ENCODE results near the gene PRKAG3.
"Not testable (repeated sequence)": the region's sequence is repeated elsewhere in the genome, so short reads cannot be mapped to it uniquely, and the experiment has no call there.

PRKAG3 gene

GRCh38 chr2:218852911-218853667 lies 21.5 kb upstream of the PRKAG3 start:
- H3K27me3 ChIP-seq: no peaks in the 10 kb centered on the region
- no peaks in the 10 kb centered on the region for H3K36me3 ChIP-seq
- H3K4me3 ChIP-seq (ENCODE audit: low read depth, low read length): no peak overlapping the region
- DNase-seq: peak; percentile 75
- TF ChIP-seq, protein P1, sequence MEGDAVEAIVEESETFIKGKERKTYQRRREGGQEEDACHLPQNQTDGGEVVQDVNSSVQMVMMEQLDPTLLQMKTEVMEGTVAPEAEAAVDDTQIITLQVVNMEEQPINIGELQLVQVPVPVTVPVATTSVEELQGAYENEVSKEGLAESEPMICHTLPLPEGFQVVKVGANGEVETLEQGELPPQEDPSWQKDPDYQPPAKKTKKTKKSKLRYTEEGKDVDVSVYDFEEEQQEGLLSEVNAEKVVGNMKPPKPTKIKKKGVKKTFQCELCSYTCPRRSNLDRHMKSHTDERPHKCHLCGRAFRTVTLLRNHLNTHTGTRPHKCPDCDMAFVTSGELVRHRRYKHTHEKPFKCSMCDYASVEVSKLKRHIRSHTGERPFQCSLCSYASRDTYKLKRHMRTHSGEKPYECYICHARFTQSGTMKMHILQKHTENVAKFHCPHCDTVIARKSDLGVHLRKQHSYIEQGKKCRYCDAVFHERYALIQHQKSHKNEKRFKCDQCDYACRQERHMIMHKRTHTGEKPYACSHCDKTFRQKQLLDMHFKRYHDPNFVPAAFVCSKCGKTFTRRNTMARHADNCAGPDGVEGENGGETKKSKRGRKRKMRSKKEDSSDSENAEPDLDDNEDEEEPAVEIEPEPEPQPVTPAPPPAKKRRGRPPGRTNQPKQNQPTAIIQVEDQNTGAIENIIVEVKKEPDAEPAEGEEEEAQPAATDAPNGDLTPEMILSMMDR (IDR thresholded peaks at IDR 0.05; ENCODE audit: low read depth, low read length): peak; percentile 89
- peaks cover 39% of the 10 kb centered on the region for H3K4me1 ChIP-seq
- H3K9me3 ChIP-seq: no peaks in the 10 kb centered on the region

- Histone ChIP-seq H3K27me3 (no peaks in the 10 kb centered on the region), H3K4me3 (ENCODE audit: low read depth, low read length) (no peak overlapping the region)
Measured at GRCh38 chr2:218851286-218851685, 19.7 kb upstream of the PRKAG3 start.

DNA sequence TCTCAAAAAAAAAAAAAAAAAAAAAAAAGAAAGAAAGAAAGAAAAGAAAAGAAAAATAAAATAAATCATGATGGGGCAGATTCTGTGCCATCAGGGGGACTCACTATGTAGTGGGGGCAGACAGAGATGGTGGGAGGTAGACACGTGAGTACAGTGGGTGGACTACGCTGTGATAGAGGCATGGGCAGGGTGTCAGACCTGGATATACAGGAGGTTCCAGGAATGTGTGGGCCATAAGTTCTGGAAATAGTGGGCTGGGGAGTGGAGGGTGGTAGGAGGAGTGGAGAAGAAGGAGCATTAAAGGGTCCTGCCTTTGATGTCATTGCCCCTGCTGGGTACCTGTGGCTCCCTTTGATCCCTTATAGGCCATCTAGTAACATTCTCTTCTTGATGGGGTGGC lies 19.2 kb upstream of the PRKAG3 start:
- peaks cover 22% of the 10 kb centered on the region for H3K4me1 ChIP-seq
- H3K4me3 ChIP-seq (ENCODE audit: low read depth, low read length): no peak overlapping the region
- no peaks in the 10 kb centered on the region for H3K36me3 ChIP-seq
- H3K27me3 ChIP-seq: no peaks in the 10 kb centered on the region
- no peaks in the 10 kb centered on the region for H3K9me3 ChIP-seq
- DNase-seq: no peak
- TF ChIP-seq, protein P1 (IDR thresholded peaks at IDR 0.05; ENCODE audit: low read depth, low read length): no peak

More at GRCh38 chr2:218851286-218851685, 19.7 kb upstream of the PRKAG3 start:
- H3K4me1 ChIP-seq: peaks cover 26% of the 10 kb centered on the region
- TF ChIP-seq, protein P1 (IDR thresholded peaks at IDR 0.05; ENCODE audit: low read depth, low read length): no peak
- no peaks in the 10 kb centered on the region for H3K9me3 ChIP-seq
- no peak for DNase-seq
- no peaks in the 10 kb centered on the region for H3K36me3 ChIP-seq

DNA sequence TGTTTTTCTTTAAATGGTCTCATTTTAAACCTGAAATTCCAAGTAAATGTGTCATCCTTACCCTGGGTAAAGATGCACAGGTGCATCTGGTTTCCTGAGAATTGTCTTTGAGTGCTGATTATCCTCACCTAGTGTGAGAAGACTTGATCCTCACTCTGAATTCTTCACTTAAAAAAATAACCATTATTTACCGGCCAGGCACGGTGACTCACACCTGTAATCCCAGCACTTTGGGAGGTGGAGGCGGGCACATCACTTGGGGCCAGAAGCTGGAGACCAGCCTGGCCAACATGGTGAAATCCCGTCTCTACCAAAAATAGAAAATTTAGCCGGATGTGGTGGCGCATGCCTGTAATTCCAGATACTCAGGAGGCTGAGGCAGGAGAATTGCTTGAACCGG lies 18.1 kb upstream of the PRKAG3 start:
- Histone ChIP-seq H3K36me3 (no peaks in the 10 kb centered on the region), H3K9me3 (no peaks in the 10 kb centered on the region), H3K27me3 (no peaks in the 10 kb centered on the region), H3K4me1 (peaks cover 12% of the 10 kb centered on the region), H3K4me3 (ENCODE audit: low read depth, low read length) (no peak overlapping the region)
- TF ChIP-seq, protein P1 (IDR thresholded peaks at IDR 0.05; ENCODE audit: low read depth, low read length): no peak
- no peak for DNase-seq

GRCh38 chr2:218846963-218847362 lies 15.4 kb upstream of the PRKAG3 start:
- H3K4me1 ChIP-seq; H3K36me3 ChIP-seq; DNase-seq; H3K9me3 ChIP-seq; H3K27me3 ChIP-seq; H3K4me3 ChIP-seq (ENCODE audit: low read depth, low read length): not testable (repeated sequence)

DNA sequence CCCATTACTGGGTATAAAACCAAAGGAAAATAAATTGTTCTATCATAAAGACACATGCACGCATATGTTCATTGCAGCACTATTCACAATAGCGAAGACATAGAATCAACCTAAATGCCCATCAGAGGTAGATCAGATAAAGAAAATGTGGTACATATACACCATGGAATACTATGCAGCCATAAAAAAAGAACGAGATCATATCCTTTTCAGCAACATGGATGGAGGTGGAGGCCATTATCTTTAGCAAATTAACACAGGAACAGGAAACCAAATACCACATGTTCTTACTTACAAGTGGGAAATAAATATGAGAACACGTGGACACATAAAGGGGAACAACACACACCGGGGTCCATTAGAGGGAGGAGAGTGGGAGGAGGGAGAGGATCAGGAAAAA lies 12.7 kb upstream of the PRKAG3 start:
- not testable (repeated sequence) for H3K4me1 ChIP-seq; H3K27me3 ChIP-seq; H3K36me3 ChIP-seq; H3K4me3 ChIP-seq (ENCODE audit: low read depth, low read length); H3K9me3 ChIP-seq; DNase-seq

GRCh38 chr2:218839888-218840287 lies 8.3 kb upstream of the PRKAG3 start:
- Histone ChIP-seq H3K36me3 (no peaks in the 10 kb centered on the region), H3K27me3 (peaks cover 4% of the 10 kb centered on the region; the same call in 1 of the 2 replicates), H3K4me3 (ENCODE audit: low read depth, low read length) (no peak overlapping the region), H3K9me3 (peaks cover 2% of the 10 kb centered on the region; the same call in 1 of the 2 replicates), H3K4me1 (no peaks in the 10 kb centered on the region)
- DNase-seq: no peak
- TF ChIP-seq, protein P1 (IDR thresholded peaks at IDR 0.05; ENCODE audit: low read depth, low read length): no peak
